ENCODE results near the gene GPR75.

GRCh38 chr2:53829273-53829979 lies 30.3 kb downstream of the GPR75 start:
- no peak for TF ChIP-seq ZNF274 (IDR thresholded peaks at IDR 0.05; ENCODE audit: low read depth, low read length)
- no peak for TF ChIP-seq YY1 (IDR thresholded peaks at IDR 0.05; ENCODE audit: insufficient read depth, insufficient read length)
- no peak for TF ChIP-seq SUZ12 (IDR thresholded peaks at IDR 0.05; ENCODE audit: extremely low read depth, insufficient read depth, insufficient read length)

All from NT2/D1 (cell line).